Activated CD4-positive, alpha-beta T cell treated with anti-CD3 and anti-CD28 coated beads, Interleukin-2, amount 50 U/mL, for 48 hours (primary cell): ENCODE data around the gene GPR137.

Experiments
- DNase-seq, 2 experiments: peaks; one replicate each; pipeline ENCODE4 v3.0.0-alpha.2; 2020

The GPR137 gene

DNA sequence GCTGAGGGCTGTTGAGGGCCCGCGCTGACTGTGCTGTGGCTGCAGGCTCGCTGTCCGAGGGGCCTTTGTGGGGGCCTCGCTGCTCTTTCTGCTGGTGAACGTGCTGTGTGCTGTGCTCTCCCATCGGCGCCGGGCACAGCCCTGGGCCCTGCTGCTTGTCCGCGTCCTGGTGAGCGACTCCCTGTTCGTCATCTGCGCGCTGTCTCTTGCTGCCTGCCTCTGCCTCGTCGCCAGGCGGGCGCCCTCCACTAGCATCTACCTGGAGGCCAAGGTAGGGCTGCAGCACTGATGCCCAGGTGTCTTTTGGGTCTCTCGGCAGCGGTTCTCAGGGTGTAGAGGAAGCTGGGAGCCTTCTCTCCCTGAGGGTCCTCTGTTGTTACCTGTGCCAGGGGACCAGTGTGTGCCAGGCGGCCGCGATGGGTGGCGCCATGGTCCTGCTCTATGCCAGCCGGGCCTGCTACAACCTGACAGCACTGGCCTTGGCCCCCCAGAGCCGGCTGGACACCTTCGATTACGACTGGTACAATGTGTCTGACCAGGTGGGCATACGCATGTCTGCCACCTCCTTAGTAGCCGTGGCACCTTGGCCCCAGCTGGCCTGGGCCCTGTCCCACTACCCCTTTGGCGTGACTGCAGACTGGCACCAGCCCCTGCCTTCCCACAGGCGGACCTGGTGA, 2.2 kb downstream of the GPR137 start:
- DNase-seq: no peak

- DNase-seq: no peak
Measured at GRCh38 chr11:64288353-64288750, 2.7 kb downstream of the GPR137 start.

GRCh38 chr11:64289002-64289564, 3.4 kb downstream of the GPR137 start:
- no peak for DNase-seq

GRCh38 chr11:64290352-64291261, 5.0 kb downstream of the GPR137 start:
- DNase-seq: no peak

- no peak for DNase-seq
Measured at GRCh38 chr11:64291262-64291751, 5.7 kb downstream of the GPR137 start, which contains the start of gene KCNK4. Gene KCNK4 (plus strand): TSS chr11:64291302. CDS start chr11:64293019, 1,717 bp downstream.

DNA sequence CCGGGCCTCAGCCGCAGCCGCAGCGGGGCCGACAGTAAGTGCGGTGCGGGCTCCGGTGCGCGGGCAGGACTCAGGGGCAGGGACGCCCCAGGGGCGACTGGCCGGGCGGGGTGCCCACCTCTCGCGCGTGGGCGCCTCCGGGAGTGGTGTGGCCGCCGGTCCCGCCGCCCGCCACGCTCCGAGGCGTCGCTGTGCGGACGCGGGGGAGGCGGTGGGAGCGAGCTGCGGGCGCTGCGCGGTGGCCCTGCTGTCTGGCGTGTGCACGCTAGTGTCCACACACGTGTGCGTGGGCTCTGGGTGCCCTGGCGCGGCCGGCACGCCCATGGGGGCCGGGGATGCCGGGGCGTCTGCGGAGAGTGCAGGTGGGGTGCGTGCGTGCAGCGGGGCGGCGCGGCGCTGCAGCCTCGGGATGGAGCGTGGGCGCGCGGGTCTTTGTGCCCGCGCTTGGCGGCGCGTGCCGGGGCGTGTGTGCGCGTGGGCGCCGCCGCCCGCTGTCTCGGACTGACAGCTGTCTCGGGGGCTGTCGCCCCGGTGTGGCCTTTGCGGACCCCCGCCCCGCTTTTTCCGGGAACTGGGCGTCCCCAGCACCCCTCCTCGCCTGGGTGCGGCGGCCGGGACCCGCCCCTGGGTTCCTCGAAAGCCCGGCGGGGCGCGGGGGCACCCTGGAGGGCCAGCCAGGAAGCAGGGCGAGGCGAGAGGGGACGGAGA, 6.3 kb downstream of the GPR137 start:
- DNase-seq: no peak

DNA sequence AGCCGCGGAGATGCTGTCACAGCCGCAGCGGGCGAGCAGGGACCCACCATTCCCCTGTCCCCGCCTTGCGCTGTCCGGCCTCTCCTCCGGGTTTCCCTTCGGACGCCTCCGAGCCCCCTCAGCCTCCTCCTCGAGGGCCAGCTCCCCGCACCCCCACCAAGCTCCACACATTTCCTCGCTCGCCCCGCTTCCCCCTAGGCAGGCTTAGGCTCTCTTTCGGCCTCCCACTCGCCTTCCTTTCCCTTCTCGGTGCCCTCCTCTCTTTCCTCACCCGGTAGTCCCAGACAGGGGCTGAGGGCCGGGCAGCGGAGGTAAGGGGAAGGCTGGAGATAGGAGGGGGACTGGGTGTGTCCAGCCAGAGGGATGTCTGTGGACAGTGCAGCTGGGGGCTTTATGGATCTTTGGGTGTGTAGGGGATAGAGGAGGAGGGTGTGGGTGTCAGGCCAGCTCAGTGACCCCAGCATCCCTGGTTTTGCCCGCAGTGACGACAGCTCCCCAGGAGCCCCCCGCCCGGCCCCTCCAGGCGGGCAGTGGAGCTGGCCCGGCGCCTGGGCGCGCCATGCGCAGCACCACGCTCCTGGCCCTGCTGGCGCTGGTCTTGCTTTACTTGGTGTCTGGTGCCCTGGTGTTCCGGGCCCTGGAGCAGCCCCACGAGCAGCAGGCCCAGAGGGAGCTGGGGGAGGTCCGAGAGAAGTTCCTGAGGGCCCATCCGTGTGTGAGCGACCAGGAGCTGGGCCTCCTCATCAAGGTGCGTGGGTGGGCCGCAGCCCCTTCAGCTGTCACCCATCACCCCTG, 7.0 kb downstream of the GPR137 start:
- no peak for DNase-seq

DNA sequence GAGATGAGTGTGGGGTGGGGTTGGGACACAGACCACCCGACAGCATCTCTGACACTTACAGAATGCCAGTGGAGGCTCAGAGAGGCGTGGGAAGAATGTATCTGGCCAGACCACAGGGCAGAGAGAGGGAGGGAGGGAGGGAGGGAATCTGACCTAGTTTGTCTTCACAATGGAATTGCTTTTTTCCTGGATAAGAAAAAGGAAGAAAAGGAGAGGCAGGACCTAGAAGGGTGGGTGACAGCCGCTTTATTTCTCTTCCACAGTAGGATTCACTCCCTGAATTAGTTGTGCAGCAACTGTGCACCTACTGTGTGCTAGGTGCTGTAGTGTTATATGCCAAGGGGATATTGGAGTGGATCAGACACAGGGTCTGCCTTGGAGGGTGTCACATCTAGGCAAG, 9.1 kb downstream of the GPR137 start:
- DNase-seq: no peak

- no peak for DNase-seq
Measured at GRCh38 chr11:64295760-64296159, 10.1 kb downstream of the GPR137 start.

- DNase-seq: no peak
Measured at GRCh38 chr11:64296236-64296635, 10.6 kb downstream of the GPR137 start.

DNA sequence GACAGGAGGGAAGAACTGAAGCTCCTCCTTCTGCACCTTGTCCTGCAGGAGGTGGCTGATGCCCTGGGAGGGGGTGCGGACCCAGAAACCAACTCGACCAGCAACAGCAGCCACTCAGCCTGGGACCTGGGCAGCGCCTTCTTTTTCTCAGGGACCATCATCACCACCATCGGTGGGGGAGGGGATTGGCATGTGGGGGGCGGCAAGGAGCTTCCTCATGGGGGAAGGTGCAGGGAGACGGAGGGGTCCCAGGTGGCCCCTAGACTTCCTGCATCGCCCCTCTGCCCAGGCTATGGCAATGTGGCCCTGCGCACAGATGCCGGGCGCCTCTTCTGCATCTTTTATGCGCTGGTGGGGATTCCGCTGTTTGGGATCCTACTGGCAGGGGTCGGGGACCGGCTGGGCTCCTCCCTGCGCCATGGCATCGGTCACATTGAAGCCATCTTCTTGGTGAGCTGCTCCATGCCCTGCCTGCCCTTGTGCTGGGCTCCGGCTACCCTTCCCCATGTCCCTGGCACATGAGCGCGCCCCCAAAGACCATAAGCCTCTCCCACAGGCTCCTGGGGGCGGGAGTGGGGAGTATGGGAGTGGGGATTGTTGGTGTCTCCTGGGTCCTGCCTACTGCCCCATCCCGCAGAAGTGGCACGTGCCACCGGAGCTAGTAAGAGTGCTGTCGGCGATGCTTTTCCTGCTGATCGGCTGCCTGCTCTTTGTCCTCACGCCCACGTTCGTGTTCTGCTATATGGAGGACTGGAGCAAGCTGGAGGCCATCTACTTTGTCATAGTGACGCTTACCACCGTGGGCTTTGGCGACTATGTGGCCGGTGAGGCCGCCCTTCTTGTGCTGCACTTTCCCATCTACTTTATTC, 11.4 kb downstream of the GPR137 start:
- no peak for DNase-seq

GRCh38 chr11:64297699-64298358, 12.2 kb downstream of the GPR137 start:
- no peak for DNase-seq

- no peak for DNase-seq
Measured at GRCh38 chr11:64298966-64299846, 13.6 kb downstream of the GPR137 start.

- DNase-seq: no peak
Measured at GRCh38 chr11:64299847-64300648, 14.4 kb downstream of the GPR137 start, which contains the start of gene CATSPERZ. Gene CATSPERZ (plus strand): TSS chr11:64300358. CDS start chr11:64300411, 53 bp downstream.

GRCh38 chr11:64303109-64304031, 17.7 kb downstream of the GPR137 start:
- DNase-seq: no peak

- no peak for DNase-seq
Measured at GRCh38 chr11:64304032-64304315, 18.3 kb downstream of the GPR137 start.

GRCh38 chr11:64304316-64305072, 18.8 kb downstream of the GPR137 start:
- peak; percentile 98 to 99 for DNase-seq
